GM12878 (cell line): ENCODE data around the gene AGBL1.

ENCODE experiments used
- MYC ChIP-seq: IDR thresholded peaks from 2 replicates; pipeline ENCODE4 v1.6.1; 2011; ENCODE audit warnings: mild to moderate bottlenecking, low read length, moderate library complexity, inconsistent platforms; ENCODE audit not compliant: insufficient read depth, insufficient replicate concordance, insufficient read length, severe bottlenecking
- POLR2A ChIP-seq: IDR thresholded peaks from 2 replicates; pipeline ENCODE4 v1.6.1; 2011; ENCODE audit warnings: low read depth, mild to moderate bottlenecking, low read length
- POLR2AphosphoS5 ChIP-seq: IDR thresholded peaks from 2 replicates; pipeline ENCODE4 v1.6.1; 2011; ENCODE audit warnings: mild to moderate bottlenecking, low read length, inconsistent platforms

GRCh38 chr15:86572368-86572841 lies 492.7 kb downstream of the AGBL1 start:
- TF ChIP-seq POLR2AphosphoS5 (no peak), MYC (no peak), POLR2A (no peak)
